GM21526 (cell line): Measurements from ENCODE around the gene CAMTA1.
"Not testable (repeated sequence)": the region's sequence is repeated elsewhere in the genome, so short reads cannot be mapped to it uniquely, and the experiment has no call there.

Experiments
- ATAC-seq: cut with Tn5 transposase; IDR thresholded peaks from one replicate; pipeline ENCODE4 v1.9.1; 2021; ENCODE audit warnings: moderate library complexity; ENCODE audit not compliant: unreplicated experiment, low FRiP score

Gene CAMTA1

GRCh38 chr1:7159116-7159781 lies 374.0 kb downstream of the CAMTA1 start:
- ATAC-seq = no peak

DNA sequence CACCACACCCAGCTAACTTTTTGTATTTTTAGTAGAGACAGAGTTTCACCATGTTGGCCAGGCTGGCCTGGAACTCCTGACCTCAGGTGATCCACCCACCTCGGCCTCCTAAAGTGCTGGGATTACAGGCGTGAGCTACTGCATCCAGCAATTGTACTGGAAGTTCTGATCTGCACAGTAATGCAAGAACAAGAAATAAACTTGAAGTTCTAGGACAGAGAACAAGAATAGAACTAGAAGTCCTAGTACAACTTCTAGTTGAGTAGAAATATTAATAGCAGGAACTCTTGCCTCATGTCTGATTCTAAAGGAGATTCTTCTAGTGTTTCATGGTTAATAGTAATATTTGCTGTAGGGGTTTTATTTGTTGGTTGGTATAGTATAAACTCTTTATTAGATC lies 383.3 kb downstream of the CAMTA1 start:
- not testable (repeated sequence) for ATAC-seq

GRCh38 chr1:7171168-7171567 lies 385.9 kb downstream of the CAMTA1 start:
- no peak for ATAC-seq

DNA sequence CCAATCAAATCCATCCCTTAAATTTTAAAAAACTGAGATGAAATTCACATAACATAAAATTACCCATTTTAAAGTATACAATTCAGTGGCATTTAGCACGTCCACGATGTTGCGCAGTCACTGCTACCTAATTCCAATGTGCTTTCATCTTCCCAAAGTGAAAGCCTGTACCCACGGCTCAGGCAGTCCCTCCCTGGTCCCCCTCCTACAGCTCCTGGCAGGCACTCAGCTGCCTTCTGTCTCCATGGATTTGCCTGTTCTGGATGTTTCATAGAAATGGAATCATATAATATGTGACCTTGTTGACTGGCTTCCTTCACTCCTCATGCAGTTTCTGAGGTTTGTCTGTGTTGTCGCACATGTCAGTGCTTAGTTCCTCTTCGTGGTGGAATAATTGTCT lies 386.3 kb downstream of the CAMTA1 start:
- ATAC-seq = no peak

DNA sequence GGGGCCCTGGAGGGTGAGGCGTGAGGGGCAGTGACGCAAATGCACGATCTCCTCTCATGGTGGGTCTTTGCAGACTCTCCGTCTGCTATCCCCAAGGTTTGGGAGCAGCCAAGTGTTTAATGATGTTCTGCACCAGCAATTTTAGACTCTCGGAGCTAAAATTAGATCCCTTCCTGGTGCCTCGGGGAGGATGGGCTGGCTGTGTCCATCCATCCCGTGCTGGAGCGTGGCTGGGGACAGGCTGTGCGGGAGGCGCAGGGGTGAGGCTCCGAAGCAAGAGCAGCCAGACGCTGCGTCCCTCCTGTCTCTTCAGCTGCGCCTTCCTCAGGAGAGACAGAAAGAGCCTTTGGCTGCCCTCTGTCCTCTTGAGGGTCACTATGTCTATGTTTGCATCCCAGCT lies 387.6 kb downstream of the CAMTA1 start:
- no peak for ATAC-seq

GRCh38 chr1:7174561-7174960 lies 389.3 kb downstream of the CAMTA1 start:
- no peak for ATAC-seq

DNA sequence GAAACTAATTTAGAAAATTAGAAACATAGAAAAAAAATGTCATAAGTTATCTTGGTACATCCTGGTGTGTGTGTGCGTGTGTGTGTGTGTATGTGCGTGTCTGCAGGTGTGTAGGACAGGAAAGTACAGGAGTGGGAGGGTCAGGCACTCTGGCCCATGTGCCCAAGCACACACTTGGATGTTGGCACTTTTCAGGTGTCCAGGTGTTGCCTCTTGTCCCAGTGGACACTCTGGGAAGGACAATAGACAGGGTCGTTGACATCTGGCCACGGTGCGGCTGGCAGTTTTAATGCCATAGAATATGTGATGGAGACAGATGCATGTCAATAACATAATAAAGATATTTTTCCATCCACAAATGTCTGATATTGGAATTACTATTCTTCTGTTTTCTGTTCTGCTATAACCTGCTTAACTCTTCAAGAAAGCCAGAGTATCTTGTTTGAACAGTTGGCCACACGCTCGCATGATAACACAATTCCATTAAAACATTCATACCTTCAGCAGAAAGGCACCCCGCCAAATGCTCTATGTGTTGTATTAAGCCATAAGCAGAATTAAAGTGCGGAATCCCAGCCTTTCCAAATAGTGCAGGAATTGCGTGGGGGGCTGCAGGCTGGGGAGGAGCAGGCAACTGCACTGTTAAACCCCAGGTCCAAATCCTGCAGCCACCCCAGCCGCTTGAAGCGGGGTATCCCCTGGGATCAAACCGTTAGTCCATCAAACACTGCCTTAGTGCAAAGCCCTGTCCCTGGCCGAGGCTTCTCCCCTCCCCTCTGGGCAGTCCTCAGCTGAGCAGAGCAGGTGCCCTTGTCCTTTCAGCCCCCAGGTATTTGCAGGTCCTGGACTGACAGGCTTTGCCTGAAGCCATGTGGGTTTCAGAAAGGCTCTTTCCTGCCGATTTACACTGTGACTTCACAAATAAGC lies 390.0 kb downstream of the CAMTA1 start:
- no peak for ATAC-seq

- no peak for ATAC-seq
Measured at GRCh38 chr1:7177021-7177420, 391.8 kb downstream of the CAMTA1 start.

DNA sequence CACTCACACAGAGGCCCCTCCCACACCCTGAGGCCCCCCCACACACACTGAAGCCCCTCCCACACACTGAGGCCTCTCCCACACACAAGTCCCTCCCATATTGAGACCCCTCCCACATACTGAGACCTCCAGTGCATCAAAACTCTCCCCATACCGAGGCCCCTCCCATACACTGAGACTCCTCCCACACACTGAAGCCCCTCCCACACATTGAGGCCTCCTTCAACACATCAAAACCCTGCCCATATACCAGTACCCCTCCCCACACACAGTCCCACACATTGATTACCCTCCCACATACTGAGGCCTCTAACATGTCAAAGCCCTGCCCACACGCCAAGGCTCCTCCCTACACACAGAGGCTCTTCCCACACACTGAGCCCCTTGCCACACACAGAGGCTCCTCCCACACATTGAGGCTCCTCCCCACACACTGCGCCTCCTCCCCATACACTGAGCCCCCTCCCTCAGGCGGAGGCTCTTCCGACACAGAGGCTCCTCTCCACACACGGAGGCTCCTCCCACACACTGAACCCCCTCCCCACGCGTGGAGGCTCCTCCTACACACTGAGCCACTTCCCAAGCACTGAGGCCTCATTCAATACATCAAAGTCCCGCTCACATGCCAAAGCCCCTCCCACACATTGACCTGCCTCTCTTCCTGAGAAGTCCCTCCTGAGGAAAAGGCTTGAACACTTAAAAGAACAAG lies 392.3 kb downstream of the CAMTA1 start:
- ATAC-seq = no peak

DNA sequence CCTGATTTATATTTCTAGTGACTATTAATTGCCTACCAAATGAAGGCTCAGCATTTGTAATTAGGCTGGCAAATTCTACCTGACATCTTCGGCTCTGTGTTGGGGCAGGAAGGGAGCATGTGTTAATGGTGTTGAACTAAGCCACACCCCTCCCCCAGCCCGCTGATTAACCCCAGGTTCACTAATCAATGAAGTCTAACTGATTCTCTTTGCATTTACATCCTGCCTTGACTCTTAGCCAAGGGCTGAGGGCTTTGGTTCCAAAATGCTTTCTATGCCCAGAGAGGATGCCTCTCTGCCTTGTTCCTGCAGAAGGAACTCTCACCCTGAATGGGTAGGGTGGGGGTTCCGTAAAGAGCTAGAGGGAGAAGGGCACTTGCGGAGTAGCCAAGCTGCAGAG lies 393.1 kb downstream of the CAMTA1 start:
- no peak for ATAC-seq

DNA sequence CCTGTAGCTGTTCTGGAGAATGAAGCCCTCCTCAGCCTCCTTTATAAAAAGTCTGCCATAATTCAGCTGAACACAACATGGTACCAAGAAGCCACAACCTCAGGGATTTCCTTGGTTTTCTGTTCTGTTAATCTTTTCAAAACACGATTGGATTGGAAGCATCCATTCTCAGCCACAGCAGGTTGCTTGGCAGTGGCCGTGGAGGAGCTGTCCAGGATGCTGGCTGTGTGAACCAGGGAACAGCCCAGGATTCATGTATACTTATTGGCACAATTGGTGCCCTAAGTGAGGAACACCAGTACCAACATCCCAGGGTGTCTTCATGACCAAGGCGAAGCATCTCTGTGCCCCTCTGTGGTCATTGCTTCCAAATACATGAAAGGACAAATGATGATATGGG lies 393.5 kb downstream of the CAMTA1 start:
- no peak for ATAC-seq

GRCh38 chr1:7185721-7186120 lies 400.5 kb downstream of the CAMTA1 start:
- no peak for ATAC-seq

DNA sequence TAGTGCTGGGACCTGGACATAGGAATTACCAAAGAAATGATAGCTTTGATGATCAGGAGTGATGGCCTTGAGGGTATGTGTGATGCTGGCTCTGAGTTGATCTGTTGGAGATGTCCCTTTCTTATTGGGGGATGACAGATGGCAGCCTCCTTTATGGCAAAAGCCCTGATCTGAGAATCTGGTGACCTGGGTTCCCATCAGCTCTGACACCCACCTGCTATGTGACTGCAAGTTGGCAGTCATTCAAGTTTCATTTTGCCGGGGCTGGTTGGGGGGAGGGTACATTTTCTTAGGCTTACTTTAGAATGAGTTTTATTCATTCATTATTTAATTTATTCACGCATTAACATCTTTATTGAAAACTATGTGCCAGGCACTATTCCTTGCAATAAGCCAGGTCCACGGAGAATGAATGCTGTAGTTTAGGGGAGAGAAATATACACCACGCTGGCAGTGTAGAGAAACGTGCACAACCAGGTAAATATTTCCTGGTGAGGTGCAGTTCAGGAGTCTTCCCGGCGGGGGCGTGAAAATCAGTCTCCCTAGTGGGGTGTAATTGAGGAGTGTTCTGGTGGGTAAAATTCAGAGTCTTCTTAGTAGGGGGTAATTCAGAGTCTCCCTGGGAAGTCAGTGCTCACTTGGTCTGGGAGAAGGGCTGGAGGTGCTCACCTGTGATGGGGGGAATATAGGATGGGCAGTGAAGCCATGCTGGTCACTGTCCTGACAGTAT lies 401.3 kb downstream of the CAMTA1 start:
- ATAC-seq = no peak

DNA sequence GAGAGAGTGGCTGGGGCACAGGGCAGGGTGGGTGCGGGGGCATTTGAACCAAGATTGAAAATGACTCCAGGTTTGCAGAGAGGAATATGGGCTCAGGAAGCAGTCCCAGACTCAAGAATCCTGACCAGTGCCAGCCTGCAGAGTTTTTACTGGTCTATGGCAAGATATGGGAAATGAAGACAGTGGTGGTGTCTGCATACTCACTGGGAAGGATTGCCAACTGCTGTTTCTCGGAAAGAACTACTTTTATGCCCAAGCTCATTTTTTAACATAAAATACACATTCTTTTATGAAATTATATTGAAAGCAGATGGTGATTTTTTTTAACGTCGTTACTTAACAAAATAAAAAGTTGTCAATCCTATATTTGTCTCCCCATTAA lies 401.8 kb downstream of the CAMTA1 start:
- no peak for ATAC-seq

DNA sequence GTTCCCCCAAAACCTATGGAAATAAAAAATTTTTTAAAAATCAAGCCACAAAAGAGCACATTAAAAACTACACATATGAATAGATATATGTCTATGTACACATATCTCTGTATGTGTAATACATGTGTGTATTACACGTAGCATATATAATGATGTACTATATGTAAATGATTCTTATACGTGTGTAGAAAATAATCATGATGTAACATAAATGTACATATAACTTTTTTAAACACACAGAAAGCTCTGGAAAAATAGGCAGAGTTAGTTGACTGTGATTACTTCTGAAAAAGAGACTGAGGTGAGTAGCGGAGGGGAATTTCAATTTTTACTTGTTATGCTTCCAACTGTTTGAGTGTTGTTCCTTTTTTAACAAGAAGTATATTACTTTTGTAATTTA lies 405.0 kb downstream of the CAMTA1 start:
- no peak for ATAC-seq

DNA sequence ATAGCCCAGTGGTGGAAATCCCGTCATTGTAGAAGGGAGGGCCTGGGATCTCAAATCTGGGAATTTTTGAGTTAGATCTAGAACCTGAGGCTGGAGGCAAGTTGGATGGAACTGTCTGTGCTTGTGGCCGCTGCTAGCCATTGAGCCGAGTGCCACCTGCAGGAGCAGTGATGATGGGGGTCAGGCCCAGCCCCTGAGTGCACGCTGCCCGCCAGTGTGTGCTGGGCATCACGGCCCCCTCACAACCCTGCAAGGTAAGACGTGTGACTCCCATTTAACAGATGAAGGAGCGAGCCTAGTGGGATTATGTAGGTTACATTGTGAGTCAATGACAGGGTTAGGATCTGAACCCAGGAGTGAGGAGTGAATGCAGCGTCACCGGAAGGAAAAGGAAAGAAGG lies 407.2 kb downstream of the CAMTA1 start:
- no peak for ATAC-seq

- ATAC-seq = no peak
Measured at GRCh38 chr1:7196036-7196911, 411.0 kb downstream of the CAMTA1 start.

DNA sequence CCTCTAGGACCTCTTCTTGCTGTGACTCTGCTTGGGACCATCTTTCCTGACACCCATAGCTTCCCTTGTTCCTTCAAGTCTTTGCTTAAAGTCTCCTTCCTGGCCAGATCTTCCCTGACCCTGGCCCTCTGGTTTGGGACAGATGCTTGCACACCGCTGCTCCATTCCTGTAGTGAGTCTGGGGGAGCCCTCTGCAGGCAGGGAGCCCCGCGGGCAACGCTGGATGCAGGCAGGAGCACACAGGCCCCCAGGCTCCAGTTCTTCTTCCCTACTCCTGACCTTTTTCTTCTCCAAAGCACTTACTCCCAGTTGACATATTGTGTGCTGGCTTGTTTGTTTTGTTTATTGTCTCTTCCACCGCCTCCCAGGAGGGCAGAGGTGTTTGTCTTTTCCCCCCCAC lies 413.4 kb downstream of the CAMTA1 start:
- ATAC-seq = no peak

DNA sequence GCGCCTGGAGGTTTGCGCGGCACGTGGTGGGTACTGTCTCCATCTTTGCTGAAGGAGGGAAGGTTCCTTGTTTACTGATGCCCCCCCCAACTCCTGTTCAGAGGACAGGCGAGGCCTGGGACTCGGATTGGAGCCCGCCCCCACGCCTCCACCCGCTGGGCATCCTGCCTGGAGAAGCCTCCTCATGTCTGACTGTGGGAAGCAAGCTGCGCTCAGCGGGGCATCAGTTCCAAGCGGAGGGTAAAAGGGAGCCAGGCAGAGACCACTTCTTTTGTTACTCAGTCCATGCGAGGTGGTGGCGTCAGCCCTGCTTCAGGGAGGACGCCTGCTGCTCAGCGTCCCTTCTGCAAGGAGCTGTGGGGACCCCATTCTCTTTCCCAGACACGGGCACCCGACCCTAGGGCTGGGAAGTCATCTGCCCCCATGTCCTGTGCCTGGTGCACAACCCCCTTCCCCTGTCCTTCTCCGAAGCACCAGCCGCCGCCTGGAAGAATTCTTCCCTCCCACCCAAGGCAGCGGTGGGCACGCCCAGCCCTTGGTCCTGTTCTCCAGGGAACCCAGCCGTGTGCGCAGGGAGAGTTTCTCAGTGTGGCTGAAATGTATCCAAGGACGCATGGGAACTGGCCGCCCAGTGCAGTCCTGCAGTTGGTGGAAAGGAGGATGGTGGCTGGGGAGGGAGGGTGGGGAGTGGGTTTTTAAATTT lies 414.0 kb downstream of the CAMTA1 start:
- no peak for ATAC-seq
